Fibroblast of skin of right quadriceps (primary cell): ENCODE measurements around the gene SPECC1.
"Not testable (repeated sequence)": the region's sequence is repeated elsewhere in the genome, so short reads cannot be mapped to it uniquely, and the experiment has no call there.

Experiments
- DNase-seq: peaks from one replicate; pipeline ENCODE4 v3.0.0-alpha.2; 2013

SPECC1 gene

GRCh38 chr17:20216154-20216815 lies 207.1 kb downstream of the SPECC1 start:
- no peak for DNase-seq

GRCh38 chr17:20216853-20217252 lies 207.7 kb downstream of the SPECC1 start:
- no peak for DNase-seq

- no peak for DNase-seq
Measured at GRCh38 chr17:20217677-20218076, 208.5 kb downstream of the SPECC1 start.

GRCh38 chr17:20218272-20218671 lies 209.1 kb downstream of the SPECC1 start:
- no peak for DNase-seq

- no peak for DNase-seq
Measured at GRCh38 chr17:20223808-20224328, 214.7 kb downstream of the SPECC1 start.

GRCh38 chr17:20224379-20224778 lies 215.2 kb downstream of the SPECC1 start:
- no peak for DNase-seq

- DNase-seq = no peak
Measured at GRCh38 chr17:20225162-20226115, 216.3 kb downstream of the SPECC1 start.

GRCh38 chr17:20226814-20227482 lies 217.8 kb downstream of the SPECC1 start:
- DNase-seq = peak; percentile 78

- peak; percentile 28 for DNase-seq
Measured at GRCh38 chr17:20227720-20228370, 218.7 kb downstream of the SPECC1 start.

- no peak for DNase-seq
Measured at GRCh38 chr17:20228410-20228809, 219.3 kb downstream of the SPECC1 start.

GRCh38 chr17:20228860-20229259 lies 219.7 kb downstream of the SPECC1 start:
- DNase-seq = no peak

- DNase-seq = no peak
Measured at GRCh38 chr17:20230924-20231323, 221.8 kb downstream of the SPECC1 start.

GRCh38 chr17:20232611-20233010 lies 223.5 kb downstream of the SPECC1 start:
- DNase-seq = no peak

GRCh38 chr17:20234276-20234675 lies 225.1 kb downstream of the SPECC1 start:
- no peak for DNase-seq

- DNase-seq = no peak
Measured at GRCh38 chr17:20235747-20236146, 226.6 kb downstream of the SPECC1 start.

- DNase-seq = no peak
Measured at GRCh38 chr17:20236578-20237227, 227.5 kb downstream of the SPECC1 start.

- DNase-seq = not testable (repeated sequence)
Measured at GRCh38 chr17:20239776-20240175, 230.6 kb downstream of the SPECC1 start.

GRCh38 chr17:20241855-20242254 lies 232.7 kb downstream of the SPECC1 start:
- DNase-seq = no peak

GRCh38 chr17:20242271-20242670 lies 233.1 kb downstream of the SPECC1 start:
- DNase-seq = no peak

- no peak for DNase-seq
Measured at GRCh38 chr17:20243524-20243923, 234.4 kb downstream of the SPECC1 start.

- no peak for DNase-seq
Measured at GRCh38 chr17:20244671-20245070, 235.5 kb downstream of the SPECC1 start.

GRCh38 chr17:20246692-20247091 lies 237.5 kb downstream of the SPECC1 start:
- no peak for DNase-seq
